Forelimb muscle (tissue), 1 donor: Measurements from ENCODE around the gene ADORA2A. TPM values are rescaled to one million over a fixed set of nuclear protein-coding genes. Genes with fewer than 3 reads are reported as not detected.

Experiments used
- DNase-seq: peaks from one replicate; pipeline ENCODE4 v3.0.0-alpha.2; 2013; ENCODE audit warnings: low read depth
- polyA plus RNA-seq: library from polyadenylated mRNA; unstranded; fragments of 120-200 nt; gene quantifications from one replicate; pipeline ENCODE4 v1.2.1, GENCODE V29; 2013; ENCODE audit not compliant: insufficient read length

The ADORA2A gene
- polyA plus RNA-seq, 1 donor: 14.0 TPM

DNA sequence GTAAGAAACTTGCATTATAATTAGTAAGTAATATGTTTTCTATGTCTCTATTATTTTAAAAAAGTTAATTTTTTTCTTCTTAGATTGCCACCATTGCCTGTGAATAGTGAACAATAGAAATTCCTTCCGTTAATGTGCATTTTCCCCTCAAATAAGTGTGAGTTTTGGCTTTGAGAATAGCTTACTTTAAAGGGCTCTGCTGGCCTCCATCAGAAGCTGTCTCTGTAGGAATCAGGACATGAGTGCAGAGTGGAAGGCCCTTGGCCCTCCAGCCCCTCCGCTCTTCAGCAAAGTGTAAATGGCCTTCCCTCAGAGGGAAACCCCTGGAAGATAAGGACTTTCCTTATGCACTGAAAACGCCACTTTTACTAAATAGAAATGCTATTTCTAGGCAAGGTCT is 24.1 kb upstream of the ADORA2A start:
- no peak for DNase-seq

DNA sequence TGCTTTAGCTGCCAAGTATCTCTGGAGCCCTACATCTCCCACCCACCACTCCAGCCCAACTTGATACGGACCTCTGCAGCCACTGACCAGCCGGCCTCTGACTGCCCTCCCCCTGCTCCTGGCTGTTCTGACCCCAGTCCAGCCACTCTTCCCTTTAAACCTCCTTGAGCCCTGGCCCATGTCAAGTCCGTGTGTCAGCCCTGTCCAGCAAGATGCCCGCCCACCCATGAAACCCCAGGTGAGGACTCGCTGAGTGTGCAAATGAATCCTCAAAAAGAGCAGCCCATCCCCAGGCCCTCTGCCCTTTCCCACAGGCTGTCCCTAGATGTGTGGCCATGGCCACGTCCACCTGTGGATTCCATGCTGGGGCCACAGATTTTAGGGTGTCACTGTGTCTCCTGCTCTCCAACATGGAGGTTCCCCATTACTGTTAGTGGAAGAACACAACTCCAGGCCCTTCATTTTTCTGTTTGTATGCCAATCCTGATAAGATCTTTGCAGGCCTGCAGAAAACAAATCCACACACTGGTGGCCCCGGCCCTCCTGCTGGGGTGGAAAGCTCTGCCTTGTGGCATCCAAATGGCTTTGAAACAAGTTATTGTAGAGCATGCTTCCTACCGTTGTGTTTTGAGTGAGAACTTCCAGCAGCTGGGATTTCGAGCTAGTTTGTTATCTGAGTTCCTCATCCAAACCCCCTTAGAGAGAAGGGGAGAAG is 22.7 kb upstream of the ADORA2A start:
- no peak for DNase-seq

- no peak for DNase-seq
Observed at GRCh38 chr22:24405631-24406321, 21.6 kb upstream of the ADORA2A start.

GRCh38 chr22:24406322-24407277 is 20.8 kb upstream of the ADORA2A start:
- no peak for DNase-seq

GRCh38 chr22:24407278-24407665 is 20.1 kb upstream of the ADORA2A start:
- no peak for DNase-seq

- DNase-seq: no peak
Observed at GRCh38 chr22:24407884-24408283, 19.5 kb upstream of the ADORA2A start.

GRCh38 chr22:24408630-24409029 is 18.8 kb upstream of the ADORA2A start:
- no peak for DNase-seq

- no peak for DNase-seq
Observed at GRCh38 chr22:24409707-24410106, 17.7 kb upstream of the ADORA2A start.

- no peak for DNase-seq
Observed at GRCh38 chr22:24410110-24410856, 17.1 kb upstream of the ADORA2A start.

DNA sequence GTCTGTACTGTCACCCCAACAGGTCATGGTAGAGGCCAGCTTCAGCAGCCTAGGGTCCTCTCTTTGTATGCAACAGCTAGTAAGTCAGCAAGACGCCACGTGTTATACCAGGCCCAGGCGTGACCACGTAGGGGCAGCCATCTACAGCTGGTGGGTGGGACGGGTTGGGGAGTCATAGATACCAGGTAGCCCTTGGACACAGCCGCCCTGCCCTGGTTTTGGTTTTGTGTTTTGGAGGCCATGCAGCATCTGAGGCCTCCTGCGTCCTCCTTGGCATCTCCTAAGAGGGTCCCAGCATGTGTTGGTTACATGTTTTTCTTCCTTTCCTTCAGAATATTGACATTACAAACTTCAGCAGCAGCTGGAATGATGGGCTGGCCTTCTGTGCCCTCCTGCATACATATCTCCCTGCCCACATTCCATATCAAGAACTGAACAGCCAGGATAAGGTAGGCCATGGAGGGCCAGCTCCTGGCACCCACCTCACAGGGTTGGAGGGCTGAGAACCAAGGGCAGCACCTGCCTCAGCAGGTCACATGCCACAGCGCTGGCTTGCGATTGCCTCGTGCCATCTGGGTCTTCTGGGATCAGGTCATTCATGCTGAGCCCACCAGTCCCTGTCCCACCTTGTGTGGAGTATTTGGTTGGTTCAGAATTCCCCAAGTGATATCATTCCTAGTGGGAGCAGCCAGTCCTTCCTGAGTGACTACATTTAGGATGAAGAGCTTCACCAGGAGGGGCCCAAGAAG is 16.0 kb upstream of the ADORA2A start:
- no peak for DNase-seq

GRCh38 chr22:24412274-24412673 is 15.1 kb upstream of the ADORA2A start:
- DNase-seq: no peak

- DNase-seq: no peak
Observed at GRCh38 chr22:24413271-24413670, 14.1 kb upstream of the ADORA2A start.

GRCh38 chr22:24413736-24414385 is 13.5 kb upstream of the ADORA2A start:
- no peak for DNase-seq

DNA sequence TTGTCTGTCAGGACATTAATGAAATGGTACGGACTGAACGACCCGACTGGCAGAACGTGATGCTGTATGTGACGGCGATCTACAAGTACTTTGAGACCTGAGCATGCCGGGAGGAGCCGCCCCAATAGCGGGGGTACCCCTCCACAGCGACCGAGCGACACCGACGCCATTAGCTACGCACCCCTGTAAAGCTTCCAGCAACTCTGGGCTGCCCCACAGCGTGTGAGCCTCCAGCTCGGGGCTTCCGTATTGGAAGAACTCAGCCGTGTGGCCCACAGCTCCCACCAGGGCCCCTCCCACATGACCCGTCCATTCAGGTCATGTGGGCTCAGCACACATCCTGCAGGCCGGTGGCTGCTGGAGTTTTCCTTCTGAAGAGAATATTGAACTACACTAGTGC is 12.9 kb upstream of the ADORA2A start:
- no peak for DNase-seq

DNA sequence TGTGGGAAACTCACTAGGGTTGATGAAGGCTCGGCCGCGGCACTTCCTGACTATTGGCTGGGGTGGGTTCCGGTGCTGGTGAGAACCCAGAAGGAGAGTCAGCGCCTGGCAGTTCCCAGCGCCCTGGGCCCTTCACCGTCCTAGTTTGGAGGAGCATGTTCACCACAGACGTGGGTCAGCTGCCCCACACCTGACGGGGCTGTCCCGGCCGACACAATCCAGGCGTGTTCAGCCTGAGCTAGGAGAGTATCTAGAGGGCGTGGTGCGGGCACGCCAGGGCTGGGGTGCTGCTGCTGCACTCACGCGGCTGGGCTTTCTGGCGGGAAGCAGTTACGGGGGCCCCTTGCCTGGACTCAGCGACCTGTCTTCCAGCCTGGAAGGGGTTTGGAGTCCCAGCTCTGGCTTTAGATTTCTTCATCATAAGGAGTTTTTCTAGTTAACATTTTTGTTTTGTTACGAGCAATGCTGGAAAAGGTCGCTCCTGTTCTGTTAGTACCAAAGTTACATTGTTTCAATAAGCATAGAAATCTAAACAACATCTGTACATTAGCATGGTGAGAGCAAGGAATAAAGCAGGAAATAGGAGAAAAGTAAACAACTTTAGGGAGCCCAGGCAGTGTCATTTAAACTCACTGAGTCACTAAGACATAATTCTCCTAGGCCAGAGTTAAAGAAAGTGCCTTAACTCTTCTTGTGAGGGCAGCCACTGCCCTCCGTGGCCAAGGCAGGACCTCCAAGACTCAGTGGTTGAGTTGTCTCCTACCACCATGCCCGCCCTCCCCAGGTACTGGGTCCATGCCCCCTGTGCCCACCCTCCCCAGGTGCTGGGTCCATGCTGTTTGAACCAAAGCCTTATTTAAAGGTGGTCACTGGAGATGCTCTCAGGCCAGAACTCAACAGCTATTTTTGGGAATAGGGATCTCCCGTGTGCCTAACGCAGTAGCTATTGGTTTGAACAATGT is 12.1 kb upstream of the ADORA2A start:
- no peak for DNase-seq

DNA sequence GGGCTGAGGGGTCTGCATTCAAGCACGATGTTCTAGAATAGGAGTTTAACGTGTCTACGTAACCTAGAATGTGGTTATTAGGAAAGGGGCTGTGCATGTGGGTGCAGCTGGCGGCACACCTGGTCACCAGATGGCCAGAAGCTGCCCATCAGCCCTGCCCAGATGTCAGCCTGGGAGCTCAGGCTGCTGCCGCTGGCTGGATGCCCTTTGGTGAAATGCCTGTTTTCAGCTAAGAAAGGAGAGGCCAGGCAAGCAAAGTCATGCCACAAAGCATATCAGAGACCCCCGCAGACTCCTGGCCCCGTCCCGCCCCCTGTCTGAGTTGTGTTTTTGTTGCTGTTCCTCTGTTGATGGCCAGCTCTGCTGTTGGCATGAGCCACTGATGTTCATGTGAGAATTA is 11.3 kb upstream of the ADORA2A start:
- no peak for DNase-seq

DNA sequence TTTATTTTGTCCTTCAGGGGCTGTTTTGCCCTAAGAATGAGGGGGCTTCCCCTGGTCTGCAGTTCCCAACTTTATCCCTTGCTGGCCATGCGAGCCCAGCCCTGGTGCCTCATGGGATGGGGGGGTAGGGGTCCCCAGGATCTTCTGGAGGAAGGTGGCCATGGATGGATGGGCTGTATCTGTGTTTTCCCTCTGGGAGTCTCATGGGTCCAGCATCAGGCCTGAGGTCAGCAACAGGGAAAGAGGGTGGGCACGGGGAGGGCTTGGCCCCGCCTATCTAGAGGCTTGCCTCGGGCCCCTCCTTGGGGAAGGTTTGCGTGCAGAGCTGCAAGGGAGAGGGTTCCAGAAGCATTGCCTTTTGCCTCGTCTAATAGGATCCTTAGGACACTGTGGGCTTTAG is 10.8 kb upstream of the ADORA2A start:
- DNase-seq: no peak

- no peak for DNase-seq
Observed at GRCh38 chr22:24417200-24417599, 10.2 kb upstream of the ADORA2A start.
